GM15510 (cell line): Measurements from ENCODE around the gene ZBED3.

Experiments
- POLR2A ChIP-seq: IDR thresholded peaks from 3 replicates; pipeline ENCODE4 v1.6.1; 2011; ENCODE audit warnings: borderline replicate concordance; ENCODE audit not compliant: insufficient read length; ENCODE audit errors: extremely low read depth

Gene ZBED3

DNA sequence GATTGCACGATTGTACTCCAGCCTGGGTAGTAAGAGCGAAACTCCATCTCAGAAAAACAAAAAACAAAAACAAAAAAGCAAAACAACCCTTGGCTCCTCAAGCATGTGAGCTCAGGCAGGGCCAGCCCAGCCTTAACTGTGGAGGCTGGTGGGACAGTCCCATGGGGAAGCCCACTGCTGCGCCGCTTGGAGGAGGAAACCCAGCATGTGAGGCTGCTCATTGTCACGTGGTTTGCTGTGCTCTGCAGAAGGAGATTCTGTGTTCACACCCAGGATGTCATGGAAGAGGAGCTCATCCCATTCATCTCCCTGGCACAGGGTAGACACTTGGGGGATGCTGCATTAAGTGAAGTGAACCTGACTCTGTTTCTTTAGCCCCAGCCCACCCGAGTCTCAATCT, 4.0 kb downstream of the ZBED3 start:
- no peak for TF ChIP-seq POLR2A

DNA sequence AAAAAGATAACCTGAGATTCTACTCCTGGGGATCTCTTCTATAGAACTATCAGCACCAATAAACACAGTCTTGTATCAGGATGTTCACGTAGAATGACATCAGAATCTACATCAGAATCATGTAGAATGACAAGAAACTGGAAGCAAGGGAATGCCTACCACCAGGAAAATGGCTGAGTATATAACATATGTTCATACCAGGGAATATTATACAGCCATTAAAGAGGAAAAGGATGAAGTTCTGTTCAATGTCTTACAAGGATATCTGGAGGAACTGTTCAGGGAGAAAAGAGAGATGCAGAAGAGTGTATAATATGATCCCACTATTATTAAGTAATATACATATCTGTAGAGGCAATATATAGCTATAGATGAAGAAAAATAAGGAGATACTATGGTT, 4.8 kb downstream of the ZBED3 start:
- TF ChIP-seq POLR2A = no peak

DNA sequence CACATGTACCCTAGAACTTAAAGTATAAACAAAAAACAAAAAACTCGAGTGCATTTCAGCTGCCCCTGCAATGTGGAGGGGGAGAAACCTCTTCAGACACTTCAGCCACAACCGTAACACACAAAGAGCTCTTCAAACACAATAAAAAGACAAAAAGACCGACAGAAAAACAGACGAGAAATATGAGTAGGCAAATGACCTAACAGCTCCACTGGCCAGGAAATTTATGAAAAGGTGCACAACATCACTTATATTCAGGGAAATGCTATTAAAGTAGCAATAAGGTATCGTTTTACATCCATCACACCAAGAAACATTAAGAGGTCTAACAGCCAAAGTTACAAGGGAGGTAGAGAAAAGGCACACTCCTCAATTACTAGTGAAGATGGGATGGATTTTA, 6.2 kb downstream of the ZBED3 start:
- TF ChIP-seq POLR2A = no peak

DNA sequence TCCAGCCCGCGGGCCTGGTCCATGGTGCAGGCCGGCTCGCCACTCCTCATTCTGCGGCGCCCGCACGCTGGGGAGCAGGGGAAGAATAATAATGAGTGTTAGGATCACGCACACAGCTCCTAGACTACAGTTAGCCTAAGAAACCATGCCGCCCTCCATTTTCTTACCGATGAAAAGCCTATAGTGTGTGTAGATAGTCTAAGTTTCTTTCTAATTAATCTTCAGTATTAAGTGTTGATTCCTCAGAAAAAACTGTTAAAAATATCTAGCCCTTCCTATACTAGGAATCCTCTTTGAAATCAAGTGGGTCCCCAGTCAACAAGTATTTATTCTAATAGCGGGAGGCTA, 9.3 kb downstream of the ZBED3 start:
- TF ChIP-seq POLR2A = no peak

DNA sequence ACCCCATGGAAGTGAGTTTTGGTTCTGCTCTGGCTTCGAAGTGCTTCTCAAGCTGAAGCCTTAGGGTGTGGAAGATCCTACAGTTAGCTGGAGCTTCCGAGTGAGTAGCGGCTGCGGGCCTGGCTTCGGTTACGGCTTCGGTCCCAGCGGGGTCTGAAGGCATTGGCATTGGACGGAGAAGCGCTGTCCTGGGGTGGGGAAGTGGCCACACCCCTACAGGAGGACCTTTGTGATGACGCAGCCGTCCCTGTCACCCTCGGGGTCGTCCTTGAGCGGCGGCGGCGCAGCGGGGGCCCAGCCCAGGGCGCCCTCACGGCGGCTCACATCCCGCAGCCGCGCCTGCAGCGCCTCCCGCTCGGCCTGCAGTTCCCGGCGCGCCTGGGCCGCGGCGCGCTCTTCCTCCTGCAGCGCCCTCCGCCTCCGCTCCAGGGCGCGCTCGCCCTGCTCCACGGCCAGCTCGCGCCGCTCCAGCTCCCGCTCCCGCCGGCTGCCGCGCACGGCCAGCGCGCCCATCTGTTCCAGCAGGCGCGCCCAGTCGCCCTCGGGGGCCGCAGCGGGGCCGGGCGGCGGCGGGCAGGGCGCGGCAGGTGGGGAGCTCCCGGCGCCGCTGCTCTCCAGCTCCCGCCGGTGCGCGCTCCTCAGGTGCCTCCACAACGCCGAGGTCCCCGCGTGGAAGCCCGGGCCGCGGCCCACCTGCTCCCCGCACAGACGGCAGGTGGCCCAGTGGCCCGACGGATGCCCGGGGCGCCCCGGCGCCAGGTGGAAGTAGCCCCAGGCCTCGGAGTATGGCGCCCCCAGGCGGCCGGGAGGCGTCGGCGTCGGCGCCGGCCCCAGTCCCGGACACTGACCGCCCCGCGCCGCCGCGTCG, 9.9 kb downstream of the ZBED3 start:
- TF ChIP-seq POLR2A = no peak

DNA sequence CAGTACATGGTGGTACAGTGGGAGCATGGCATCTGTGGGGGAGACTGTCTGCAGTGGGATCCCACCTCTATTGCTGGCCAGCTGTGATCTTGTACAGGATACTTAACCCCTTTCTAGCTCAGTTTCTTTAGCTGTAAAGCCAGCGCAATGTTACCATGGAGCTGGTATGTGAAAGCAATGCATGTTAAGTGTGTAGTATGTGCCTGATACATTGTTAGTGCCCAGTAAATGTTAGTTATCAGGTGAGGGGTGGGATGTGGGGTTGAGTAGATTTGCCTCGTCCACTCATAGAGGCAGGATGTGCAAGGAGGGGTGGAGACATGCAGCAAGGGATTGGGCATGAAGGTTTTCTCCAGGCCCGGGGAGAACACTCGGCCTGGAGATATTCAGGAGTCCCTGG, 12.3 kb downstream of the ZBED3 start:
- no peak for TF ChIP-seq POLR2A

DNA sequence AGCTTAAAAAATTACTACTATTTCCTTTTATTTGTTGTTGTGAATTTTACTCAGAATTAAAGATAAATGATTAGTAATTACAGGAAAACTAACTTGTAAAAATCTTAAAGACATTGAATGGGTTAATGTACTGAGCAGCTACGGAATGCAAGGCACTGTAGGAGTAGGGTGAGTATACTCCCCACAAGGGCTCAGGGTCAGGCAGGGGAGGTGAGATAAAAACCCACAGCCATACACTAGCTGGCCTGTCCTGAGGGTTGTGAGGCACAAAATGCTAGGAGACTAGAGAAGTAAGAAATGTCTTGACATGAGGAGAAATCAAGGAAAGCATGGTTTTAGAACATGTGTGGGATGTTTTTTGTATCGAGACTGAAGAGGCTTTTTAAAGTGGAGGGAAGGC, 13.4 kb downstream of the ZBED3 start:
- TF ChIP-seq POLR2A = no peak

DNA sequence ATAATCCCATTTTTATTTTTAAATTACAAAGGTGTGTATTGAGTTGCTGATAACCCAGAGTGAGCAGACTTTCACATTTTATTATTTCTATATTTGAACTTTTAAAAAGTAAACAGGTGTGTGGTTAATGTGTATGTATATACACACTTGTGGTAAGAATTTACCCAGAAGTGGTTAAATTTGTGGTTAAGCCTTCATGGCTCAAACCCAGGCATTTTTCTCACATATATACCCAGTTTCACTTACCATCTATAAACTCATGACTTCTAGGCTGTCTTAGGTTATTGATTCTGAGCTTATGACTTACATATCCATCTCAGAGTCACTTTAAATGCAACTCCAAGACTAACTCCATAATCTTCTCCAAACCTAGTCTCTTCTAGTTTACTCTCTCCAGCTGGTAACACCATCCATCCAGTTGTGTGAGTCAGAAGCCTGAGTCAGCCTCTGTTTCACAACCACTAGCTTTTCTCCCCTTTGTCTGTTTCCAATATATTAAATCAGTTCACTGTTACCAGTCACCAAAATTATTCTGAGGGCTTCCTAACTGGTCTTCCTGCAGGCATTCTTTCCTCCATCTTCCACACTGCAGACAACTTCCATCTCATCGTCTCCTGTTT, 20.2 kb downstream of the ZBED3 start:
- TF ChIP-seq POLR2A = no peak

DNA sequence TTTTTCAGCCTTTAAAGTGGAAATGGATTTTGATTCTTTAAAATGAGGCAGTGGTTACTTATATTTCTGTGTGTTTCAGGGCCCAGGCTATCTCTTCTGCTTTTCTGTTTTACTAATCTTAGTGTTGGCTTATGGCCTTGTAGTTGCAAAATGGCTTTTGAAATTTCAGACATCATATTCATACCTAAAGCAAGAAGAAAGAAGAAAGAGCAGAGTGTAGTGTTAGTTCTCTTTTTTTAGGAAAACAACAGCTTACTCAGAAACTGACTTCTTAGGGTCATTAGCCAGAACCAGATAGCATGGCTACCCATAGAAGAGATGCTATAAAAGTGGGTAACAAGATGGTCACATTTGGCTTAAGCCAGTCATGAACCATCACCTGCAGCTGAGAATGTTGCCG, 20.9 kb downstream of the ZBED3 start:
- TF ChIP-seq POLR2A = no peak

DNA sequence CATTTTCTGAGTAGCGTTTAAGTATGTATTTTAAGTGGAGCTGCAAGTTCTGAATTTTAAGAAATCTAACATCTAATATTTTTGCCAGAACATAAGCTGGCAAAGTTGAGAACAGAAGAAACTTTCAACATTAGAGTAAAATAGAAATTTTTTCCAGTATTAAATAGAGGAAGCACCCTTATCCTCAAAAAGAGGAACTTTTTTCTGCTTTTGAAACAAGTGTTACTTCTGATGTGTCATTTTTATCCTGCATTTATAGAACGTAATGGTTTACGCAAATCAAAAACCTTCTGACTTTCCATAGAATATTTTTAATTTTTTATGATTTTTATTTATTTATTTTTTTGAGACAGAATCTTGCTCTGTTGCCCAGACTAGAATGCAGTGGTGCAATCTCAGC, 21.8 kb downstream of the ZBED3 start:
- no peak for TF ChIP-seq POLR2A

DNA sequence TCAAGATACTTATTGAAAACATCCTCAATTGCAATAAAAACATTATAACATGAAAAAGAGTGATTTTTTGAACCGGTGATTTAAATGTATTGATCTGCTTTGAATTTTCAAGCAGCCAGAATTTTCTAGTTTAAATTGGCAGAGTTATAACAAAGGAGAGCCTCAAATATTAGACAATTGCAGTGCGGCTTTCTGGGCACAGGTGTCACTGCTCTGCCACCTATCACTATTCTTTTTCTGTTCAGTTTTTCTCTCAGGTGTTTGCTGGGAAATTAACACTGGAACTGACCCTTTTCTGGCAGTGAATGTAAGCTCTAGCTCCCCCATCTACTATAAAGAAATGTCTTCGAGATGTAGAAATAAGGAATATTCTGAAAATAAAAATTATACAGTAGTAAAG, 23.0 kb downstream of the ZBED3 start:
- TF ChIP-seq POLR2A = no peak

DNA sequence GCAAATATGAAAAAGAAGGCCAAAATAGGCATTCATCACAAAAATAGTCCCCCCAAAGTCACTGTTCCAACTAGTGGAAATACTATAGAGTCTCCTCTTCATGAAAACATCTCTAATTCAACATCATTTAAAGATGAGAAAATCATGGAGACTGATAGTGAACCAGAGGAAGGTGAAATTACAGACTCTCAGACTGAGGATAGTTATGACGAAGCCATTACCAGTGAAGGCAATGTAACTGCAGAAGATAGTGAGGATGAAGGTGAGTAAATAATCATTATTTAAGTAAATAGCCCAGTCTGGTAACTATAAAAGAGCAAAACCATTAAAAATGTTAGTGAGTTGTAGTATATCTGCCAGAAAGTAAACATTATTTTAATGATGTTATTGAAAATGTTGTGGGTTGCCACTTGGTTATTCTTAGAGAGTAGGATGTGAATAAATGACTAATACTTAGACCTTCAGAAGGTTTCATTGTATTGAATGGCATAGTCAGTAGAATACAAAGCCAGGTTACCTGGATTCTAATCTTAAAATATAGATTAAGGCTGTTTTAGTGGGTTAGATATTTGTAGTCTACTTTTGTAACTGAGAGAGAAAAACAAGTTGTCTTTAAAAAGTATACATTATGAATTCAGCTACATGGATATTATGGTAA, 40.5 kb downstream of the ZBED3 start:
- no peak for TF ChIP-seq POLR2A

DNA sequence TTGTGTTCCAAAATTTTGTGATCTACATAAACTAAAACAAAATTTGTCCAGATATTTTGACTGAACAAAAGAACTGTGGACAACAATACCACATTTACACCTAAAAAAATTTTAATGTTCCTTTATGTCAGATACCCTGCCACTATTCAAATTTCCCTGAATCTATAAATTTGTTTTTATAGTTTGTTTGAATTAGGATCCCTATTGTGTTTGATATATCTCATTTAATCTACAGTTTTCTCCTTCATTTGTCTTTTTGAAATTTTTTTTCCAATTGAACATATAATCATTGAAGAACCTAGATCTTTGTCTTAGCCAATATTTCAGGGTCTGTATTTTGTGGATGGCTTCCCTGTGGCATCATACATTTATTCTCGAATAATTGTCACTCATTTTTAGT, 51.1 kb downstream of the ZBED3 start:
- TF ChIP-seq POLR2A = no peak

DNA sequence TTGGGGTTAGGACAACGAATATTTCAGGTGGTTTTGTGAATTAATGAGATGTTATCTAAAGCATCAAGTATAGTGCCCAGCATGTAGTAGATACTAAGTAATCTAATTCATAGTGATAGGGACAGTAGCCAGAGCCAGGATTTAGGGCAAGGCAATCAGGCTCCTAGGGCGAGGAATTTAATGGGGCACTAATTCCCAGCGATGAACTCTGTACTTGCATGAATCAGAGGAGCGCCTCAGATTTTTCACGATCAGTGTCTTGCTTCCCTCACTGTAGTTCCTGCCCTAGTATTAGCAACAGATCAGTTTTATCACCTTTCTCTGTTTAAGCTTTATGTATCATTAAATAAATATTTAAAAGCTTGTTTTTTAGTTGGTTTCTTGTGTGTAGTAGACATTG, 53.7 kb downstream of the ZBED3 start:
- TF ChIP-seq POLR2A = no peak

DNA sequence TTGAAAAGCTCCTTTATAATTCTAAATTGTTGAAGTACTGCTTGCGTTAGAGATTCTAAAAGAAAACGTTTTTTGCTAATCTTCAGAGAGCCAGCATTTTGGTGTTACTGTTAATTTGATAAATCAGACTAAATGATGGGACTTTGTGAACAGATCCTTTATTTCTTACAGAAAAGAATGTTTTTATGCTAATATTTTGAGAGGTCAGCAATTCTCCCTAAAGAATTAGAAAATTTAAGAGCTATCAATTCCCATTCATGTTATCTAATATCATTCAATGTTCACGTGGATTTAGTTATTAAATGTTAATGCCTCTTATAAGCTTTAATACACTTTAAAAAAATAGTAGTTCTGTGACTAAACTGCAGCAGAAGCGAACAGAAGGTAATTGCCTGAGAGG, 54.5 kb downstream of the ZBED3 start:
- no peak for TF ChIP-seq POLR2A

DNA sequence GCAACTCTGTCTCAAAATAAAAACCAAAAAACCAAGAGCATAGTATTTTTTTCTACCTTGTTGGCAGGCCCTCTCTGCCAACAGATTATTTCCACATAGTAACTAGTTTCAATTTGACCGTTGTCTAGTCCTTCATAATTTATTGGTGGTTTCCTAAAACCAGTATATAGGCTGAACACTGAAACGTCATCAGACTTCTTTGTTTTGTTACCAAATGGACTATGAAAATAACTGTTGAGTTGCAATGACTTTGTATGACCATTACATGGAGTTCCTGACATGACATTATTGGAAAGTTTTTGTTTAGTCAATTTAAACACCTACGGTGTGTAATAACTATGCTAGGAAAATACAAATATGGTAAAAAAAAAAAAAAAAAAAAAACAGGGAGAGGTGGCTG, 55.2 kb downstream of the ZBED3 start:
- TF ChIP-seq POLR2A = no peak
